HL-60 (cell line): ENCODE measurements around the gene GLIS1.

Experiments used
- DNase-seq, 2 experiments: peaks; one replicate each; pipeline ENCODE4 v3.0.0-alpha.2; 2010 to 2020; ENCODE audit warnings: low read depth in 1 of 2, low spot score in 1 of 2
- H3K27ac ChIP-seq: fragments of 250-450 bp; sonication (Bioruptor Pico); replicated peaks from 2 replicates; pipeline ENCODE4 v1.5.1; 2020; ENCODE audit warnings: mild to moderate bottlenecking, moderate library complexity
- H3K27me3 ChIP-seq: fragments of 250-450 bp; sonication (Bioruptor Pico); 2 replicates; pipeline ENCODE4 v1.5.1; 2021; ENCODE audit warnings: mild to moderate bottlenecking, moderate library complexity; ENCODE audit not compliant: insufficient read depth, poor library complexity, severe bottlenecking
- H3K4me3 ChIP-seq: replicated peaks from 2 replicates; pipeline ENCODE4 v1.5.1; 2011; ENCODE audit warnings: mild to moderate bottlenecking, control low read depth, low read length; ENCODE audit not compliant: insufficient read depth
- CTCF ChIP-seq: IDR thresholded peaks from one replicate; pipeline ENCODE4 v1.5.1; 2011; ENCODE audit warnings: low read length, control low read depth, inconsistent platforms; ENCODE audit not compliant: insufficient read depth
- GABPA ChIP-seq: IDR thresholded peaks from 2 replicates; pipeline ENCODE4 v1.6.1; 2012; ENCODE audit warnings: low read depth
- POLR2AphosphoS5 ChIP-seq: IDR thresholded peaks from 2 replicates; pipeline ENCODE4 v1.6.1; 2012; ENCODE audit warnings: low read depth
- REST ChIP-seq: IDR thresholded peaks from 2 replicates; pipeline ENCODE4 v1.6.1; 2012; ENCODE audit warnings: low read depth; ENCODE audit not compliant: insufficient replicate concordance
- SPI1 ChIP-seq: IDR thresholded peaks from 2 replicates; pipeline ENCODE4 v1.6.1; 2012; ENCODE audit warnings: low read depth, mild to moderate bottlenecking, borderline replicate concordance

GLIS1 gene

GRCh38 chr1:53589043-53589887, 149.7 kb downstream of the GLIS1 start:
- no peak for DNase-seq
- TF ChIP-seq SPI1 (no peak), GABPA (no peak), POLR2AphosphoS5 (no peak), REST (no peak)
- Histone ChIP-seq H3K27ac (no peak overlapping the region), H3K27me3 (no peaks in the 10 kb centered on the region), H3K4me3 (no peak overlapping the region)

DNA sequence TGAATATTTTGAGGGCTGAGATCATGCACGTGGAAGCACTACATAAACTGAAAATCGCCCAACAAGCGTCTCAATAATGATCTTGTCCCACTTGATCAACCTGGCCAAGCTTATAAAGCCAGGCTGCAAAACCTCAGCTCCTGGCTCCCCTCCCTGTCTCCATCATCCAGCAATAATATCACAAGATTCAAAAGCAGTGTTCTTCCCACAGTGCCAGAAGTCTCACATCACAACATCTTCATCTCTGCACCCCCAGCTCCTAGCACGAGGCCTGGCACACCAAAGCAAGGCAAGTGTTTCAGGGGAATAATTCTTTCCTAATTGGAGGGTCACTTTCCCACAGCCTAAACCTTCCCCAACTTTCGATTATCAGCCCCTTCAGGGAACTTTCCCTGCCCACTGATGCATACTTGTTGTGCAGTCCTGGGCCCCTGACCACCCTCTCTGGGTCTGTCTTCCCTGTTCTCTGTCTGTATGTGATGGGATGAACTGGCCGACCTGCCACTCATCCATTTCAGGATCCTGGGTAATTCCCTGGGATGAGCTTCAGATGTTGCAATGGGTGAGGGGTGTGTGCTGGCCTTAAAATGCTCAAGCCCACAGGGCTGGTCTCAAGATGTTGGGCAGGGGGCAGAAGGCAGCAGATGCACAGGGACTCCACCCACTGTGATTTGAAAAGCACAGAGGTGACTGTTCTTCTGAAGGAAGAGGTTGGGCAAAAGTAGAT, 150.7 kb downstream of the GLIS1 start:
- H3K4me3 ChIP-seq: no peak overlapping the region
- no peak for DNase-seq
- H3K27ac ChIP-seq: no peak overlapping the region
- TF ChIP-seq SPI1: no peak
- no peak for TF ChIP-seq POLR2AphosphoS5
- no peak for TF ChIP-seq GABPA
- no peak for TF ChIP-seq REST
- no peak for TF ChIP-seq CTCF
- H3K27me3 ChIP-seq: no peaks in the 10 kb centered on the region

- no peaks in the 10 kb centered on the region for H3K27me3 ChIP-seq
- no peak for TF ChIP-seq GABPA
- TF ChIP-seq SPI1: no peak
- no peak for DNase-seq
- no peak overlapping the region for H3K27ac ChIP-seq
- H3K4me3 ChIP-seq: no peak overlapping the region
These were observed 151.5 kb downstream of the GLIS1 start for GRCh38 chr1:53587252-53587988.

GRCh38 chr1:53586765-53587164, 152.2 kb downstream of the GLIS1 start:
- no peak for TF ChIP-seq POLR2AphosphoS5
- no peak for TF ChIP-seq SPI1
- TF ChIP-seq CTCF: no peak
- no peak for TF ChIP-seq REST
- TF ChIP-seq GABPA: no peak
- no peak for DNase-seq
- Histone ChIP-seq H3K27ac (no peak overlapping the region), H3K4me3 (no peak overlapping the region), H3K27me3 (no peaks in the 10 kb centered on the region)
